ENCODE data around the gene PTPRD.

DNA sequence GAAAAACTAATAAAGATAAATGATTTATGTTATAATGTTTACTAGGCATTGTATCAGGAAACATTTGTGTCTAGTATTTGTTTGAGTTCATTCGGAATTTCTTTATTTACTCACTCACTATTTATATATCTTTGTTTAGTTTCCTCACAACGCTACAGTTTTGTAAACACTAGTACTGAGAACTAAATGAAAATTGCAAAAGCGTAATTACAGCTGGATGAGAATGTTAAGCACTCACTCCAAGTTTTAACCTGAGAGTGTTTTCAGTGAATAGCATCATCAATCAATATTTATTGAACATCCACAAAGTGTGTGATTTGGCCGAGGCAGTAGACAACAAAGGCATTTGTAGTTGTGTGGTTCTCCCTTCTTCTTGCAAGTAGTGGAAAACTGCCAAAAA is 1843.6 kb downstream of the PTPRD start:
- no peak for TF ChIP-seq EZH2phosphoT487 (IDR thresholded peaks at IDR 0.05; ENCODE audit: unreplicated experiment)
- TF ChIP-seq, protein P1, sequence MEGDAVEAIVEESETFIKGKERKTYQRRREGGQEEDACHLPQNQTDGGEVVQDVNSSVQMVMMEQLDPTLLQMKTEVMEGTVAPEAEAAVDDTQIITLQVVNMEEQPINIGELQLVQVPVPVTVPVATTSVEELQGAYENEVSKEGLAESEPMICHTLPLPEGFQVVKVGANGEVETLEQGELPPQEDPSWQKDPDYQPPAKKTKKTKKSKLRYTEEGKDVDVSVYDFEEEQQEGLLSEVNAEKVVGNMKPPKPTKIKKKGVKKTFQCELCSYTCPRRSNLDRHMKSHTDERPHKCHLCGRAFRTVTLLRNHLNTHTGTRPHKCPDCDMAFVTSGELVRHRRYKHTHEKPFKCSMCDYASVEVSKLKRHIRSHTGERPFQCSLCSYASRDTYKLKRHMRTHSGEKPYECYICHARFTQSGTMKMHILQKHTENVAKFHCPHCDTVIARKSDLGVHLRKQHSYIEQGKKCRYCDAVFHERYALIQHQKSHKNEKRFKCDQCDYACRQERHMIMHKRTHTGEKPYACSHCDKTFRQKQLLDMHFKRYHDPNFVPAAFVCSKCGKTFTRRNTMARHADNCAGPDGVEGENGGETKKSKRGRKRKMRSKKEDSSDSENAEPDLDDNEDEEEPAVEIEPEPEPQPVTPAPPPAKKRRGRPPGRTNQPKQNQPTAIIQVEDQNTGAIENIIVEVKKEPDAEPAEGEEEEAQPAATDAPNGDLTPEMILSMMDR (conservative IDR thresholded peaks at IDR 0.05; ENCODE audit: low read depth in 2 of 2): no peak
- no peak for TF ChIP-seq POLR2AphosphoS5 (IDR thresholded peaks at IDR 0.05; ENCODE audit: low read depth)
- TF ChIP-seq EZH2 (IDR thresholded peaks at IDR 0.05; ENCODE audit: low read depth, unreplicated experiment): no peak
- no peak for TF ChIP-seq JUNB (IDR thresholded peaks at IDR 0.05; ENCODE audit: unreplicated experiment)
- no peak for TF ChIP-seq ETS1 (IDR thresholded peaks at IDR 0.05)
- TF ChIP-seq ZNF114 (CRISPR knock-in tag; IDR thresholded peaks at IDR 0.05): no peak
- TF ChIP-seq, protein P2, sequence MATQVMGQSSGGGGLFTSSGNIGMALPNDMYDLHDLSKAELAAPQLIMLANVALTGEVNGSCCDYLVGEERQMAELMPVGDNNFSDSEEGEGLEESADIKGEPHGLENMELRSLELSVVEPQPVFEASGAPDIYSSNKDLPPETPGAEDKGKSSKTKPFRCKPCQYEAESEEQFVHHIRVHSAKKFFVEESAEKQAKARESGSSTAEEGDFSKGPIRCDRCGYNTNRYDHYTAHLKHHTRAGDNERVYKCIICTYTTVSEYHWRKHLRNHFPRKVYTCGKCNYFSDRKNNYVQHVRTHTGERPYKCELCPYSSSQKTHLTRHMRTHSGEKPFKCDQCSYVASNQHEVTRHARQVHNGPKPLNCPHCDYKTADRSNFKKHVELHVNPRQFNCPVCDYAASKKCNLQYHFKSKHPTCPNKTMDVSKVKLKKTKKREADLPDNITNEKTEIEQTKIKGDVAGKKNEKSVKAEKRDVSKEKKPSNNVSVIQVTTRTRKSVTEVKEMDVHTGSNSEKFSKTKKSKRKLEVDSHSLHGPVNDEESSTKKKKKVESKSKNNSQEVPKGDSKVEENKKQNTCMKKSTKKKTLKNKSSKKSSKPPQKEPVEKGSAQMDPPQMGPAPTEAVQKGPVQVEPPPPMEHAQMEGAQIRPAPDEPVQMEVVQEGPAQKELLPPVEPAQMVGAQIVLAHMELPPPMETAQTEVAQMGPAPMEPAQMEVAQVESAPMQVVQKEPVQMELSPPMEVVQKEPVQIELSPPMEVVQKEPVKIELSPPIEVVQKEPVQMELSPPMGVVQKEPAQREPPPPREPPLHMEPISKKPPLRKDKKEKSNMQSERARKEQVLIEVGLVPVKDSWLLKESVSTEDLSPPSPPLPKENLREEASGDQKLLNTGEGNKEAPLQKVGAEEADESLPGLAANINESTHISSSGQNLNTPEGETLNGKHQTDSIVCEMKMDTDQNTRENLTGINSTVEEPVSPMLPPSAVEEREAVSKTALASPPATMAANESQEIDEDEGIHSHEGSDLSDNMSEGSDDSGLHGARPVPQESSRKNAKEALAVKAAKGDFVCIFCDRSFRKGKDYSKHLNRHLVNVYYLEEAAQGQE (IDR thresholded peaks at IDR 0.05; ENCODE audit: unreplicated experiment): no peak
- no peak for TF ChIP-seq NANOG (IDR thresholded peaks at IDR 0.05; ENCODE audit: borderline replicate concordance)
- no peak for TF ChIP-seq CREB1 (CRISPR knock-in tag; IDR thresholded peaks at IDR 0.05; ENCODE audit: low read depth)
- TF ChIP-seq, protein P3, sequence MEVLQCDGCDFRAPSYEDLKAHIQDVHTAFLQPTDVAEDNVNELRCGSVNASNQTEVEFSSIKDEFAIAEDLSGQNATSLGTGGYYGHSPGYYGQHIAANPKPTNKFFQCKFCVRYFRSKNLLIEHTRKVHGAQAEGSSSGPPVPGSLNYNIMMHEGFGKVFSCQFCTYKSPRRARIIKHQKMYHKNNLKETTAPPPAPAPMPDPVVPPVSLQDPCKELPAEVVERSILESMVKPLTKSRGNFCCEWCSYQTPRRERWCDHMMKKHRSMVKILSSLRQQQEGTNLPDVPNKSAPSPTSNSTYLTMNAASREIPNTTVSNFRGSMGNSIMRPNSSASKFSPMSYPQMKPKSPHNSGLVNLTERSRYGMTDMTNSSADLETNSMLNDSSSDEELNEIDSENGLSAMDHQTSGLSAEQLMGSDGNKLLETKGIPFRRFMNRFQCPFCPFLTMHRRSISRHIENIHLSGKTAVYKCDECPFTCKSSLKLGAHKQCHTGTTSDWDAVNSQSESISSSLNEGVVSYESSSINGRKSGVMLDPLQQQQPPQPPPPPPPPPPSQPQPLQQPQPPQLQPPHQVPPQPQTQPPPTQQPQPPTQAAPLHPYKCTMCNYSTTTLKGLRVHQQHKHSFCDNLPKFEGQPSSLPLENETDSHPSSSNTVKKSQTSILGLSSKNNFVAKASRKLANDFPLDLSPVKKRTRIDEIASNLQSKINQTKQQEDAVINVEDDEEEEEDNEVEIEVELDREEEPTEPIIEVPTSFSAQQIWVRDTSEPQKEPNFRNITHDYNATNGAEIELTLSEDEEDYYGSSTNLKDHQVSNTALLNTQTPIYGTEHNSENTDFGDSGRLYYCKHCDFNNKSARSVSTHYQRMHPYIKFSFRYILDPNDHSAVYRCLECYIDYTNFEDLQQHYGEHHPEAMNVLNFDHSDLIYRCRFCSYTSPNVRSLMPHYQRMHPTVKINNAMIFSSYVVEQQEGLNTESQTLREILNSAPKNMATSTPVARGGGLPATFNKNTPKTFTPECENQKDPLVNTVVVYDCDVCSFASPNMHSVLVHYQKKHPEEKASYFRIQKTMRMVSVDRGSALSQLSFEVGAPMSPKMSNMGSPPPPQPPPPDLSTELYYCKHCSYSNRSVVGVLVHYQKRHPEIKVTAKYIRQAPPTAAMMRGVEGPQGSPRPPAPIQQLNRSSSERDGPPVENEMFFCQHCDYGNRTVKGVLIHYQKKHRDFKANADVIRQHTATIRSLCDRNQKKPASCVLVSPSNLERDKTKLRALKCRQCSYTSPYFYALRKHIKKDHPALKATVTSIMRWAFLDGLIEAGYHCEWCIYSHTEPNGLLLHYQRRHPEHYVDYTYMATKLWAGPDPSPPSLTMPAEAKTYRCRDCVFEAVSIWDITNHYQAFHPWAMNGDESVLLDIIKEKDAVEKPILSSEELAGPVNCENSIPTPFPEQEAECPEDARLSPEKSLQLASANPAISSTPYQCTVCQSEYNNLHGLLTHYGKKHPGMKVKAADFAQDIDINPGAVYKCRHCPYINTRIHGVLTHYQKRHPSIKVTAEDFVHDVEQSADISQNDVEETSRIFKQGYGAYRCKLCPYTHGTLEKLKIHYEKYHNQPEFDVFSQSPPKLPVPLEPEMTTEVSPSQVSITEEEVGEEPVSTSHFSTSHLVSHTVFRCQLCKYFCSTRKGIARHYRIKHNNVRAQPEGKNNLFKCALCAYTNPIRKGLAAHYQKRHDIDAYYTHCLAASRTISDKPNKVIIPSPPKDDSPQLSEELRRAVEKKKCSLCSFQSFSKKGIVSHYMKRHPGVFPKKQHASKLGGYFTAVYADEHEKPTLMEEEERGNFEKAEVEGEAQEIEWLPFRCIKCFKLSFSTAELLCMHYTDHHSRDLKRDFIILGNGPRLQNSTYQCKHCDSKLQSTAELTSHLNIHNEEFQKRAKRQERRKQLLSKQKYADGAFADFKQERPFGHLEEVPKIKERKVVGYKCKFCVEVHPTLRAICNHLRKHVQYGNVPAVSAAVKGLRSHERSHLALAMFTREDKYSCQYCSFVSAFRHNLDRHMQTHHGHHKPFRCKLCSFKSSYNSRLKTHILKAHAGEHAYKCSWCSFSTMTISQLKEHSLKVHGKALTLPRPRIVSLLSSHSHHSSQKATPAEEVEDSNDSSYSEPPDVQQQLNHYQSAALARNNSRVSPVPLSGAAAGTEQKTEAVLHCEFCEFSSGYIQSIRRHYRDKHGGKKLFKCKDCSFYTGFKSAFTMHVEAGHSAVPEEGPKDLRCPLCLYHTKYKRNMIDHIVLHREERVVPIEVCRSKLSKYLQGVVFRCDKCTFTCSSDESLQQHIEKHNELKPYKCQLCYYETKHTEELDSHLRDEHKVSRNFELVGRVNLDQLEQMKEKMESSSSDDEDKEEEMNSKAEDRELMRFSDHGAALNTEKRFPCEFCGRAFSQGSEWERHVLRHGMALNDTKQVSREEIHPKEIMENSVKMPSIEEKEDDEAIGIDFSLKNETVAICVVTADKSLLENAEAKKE (CRISPR knock-in tag; IDR thresholded peaks at IDR 0.05): no peak
- no peak for TF ChIP-seq STAT1 (IDR thresholded peaks at IDR 0.05; ENCODE audit: unreplicated experiment)
- no peak for TF ChIP-seq ZNF331 (CRISPR knock-in tag; IDR thresholded peaks at IDR 0.05; ENCODE audit: low read depth)
